ENCODE results near the gene TNNI3.

- TF ChIP-seq CTCF (conservative IDR thresholded peaks at IDR 0.05): no peak
- no peak for TF ChIP-seq ZFX (IDR thresholded peaks at IDR 0.05)
Observed at GRCh38 chr19:55114566-55115145, 42.9 kb downstream of the TNNI3 start.

All from C4-2B (cell line).